Heart right ventricle (tissue), 16 donors: ENCODE data around the gene SNPH. TPM values are rescaled to one million over a fixed set of nuclear protein-coding genes. Genes with fewer than 3 reads are reported as not detected.
A peak's percentile ranks its signal among the peaks of the same experiment; 100 is the strongest.

Experiments used
- ATAC-seq, 8 donors: fragments of 200-7000 bp; cut with Tn5 transposase; one replicate each; pipeline ENCODE4 v1.9.1; 2020; ENCODE audit warnings: mild to moderate bottlenecking in 8 of 8, moderate library complexity in 8 of 8, moderate number of reproducible peaks in 1 of 8
- DNase-seq, 2 donors: peaks; one replicate each; pipeline ENCODE4 v3.0.0-alpha.2; 2020
- H3K27ac ChIP-seq, 10 donors: fragments of 200-600 bp; sonication (generic) in 2 of 10; one replicate each; pipeline versions ENCODE4 v1.5.0 to v1.8.0; 2020 to 2022; ENCODE audit warnings: mild to moderate bottlenecking in 3 of 10
- H3K27me3 ChIP-seq, 7 donors: fragments of 200-600 bp; one replicate each; pipeline ENCODE4 v1.8.0; 2021 to 2022; ENCODE audit warnings: mild to moderate bottlenecking in 2 of 7
- H3K36me3 ChIP-seq, 9 donors: fragments of 200-600 bp; sonication (generic) in 1 of 9; one replicate each; pipeline versions ENCODE4 v1.5.0 to v1.8.0; 2020 to 2022; ENCODE audit warnings: mild to moderate bottlenecking in 2 of 9
- H3K4me1 ChIP-seq, 9 donors: fragments of 200-600 bp; sonication (generic) in 1 of 9; one replicate each; pipeline versions ENCODE4 v1.5.0 to v1.8.0; 2020 to 2022; ENCODE audit warnings: mild to moderate bottlenecking in 4 of 9
- H3K4me3 ChIP-seq, 10 donors: fragments of 200-600 bp; sonication (generic) in 2 of 10; one replicate each; pipeline versions ENCODE4 v1.5.0 to v1.8.0; 2020 to 2022; ENCODE audit warnings: mild to moderate bottlenecking in 7 of 10, moderate library complexity in 2 of 10
- H3K9me3 ChIP-seq, 11 donors: fragments of 200-600 bp in 10 of 11; sonication (generic) in 2 of 11; one replicate each; pipeline versions ENCODE4 v1.5.0 to v1.8.0; 2013 to 2022; ENCODE audit warnings: mild to moderate bottlenecking in 2 of 11, control low read depth in 1 of 11, moderate library complexity in 1 of 11
- WGBS, 2 donors: extraction: QIAGEN DNeasy Blood & Tissue Kit; methylation state at CpG; one replicate each; pipeline ENCODE4 v1.1.7; 2013; ENCODE audit warnings: inconsistent platforms in 1 of 2; 5-methylcytosine and 5-hydroxymethylcytosine counted together
- intact Hi-C, 10 donors: fragments of 100-400 bp; cut with DNase I; formaldehyde crosslinking; loops; one replicate each; pipeline versions ENCODE4 v1.11.1 to v1.14.2; 2022
- polyA plus RNA-seq, 2 donors: library from polyadenylated mRNA; stranded (reverse); fragments of 200-250 nt; gene quantifications; one replicate each; pipeline ENCODE4 v1.2.3, GENCODE V29; 2013
- total RNA-seq, 10 donors: library from RNA; stranded (reverse); fragmentation: NEBNext Ultra II Directional in 3 of 10; extraction: Animal tissue kit (Norgen Biotek cat#: 25700) in 3 of 10; gene quantifications; one replicate each; pipeline versions ENCODE4 v1.2.1 to v1.2.4, GENCODE V29; 2021 to 2023
- TF ChIP-seq, protein P1 (sequence below), 9 donors: fragments of 200-600 bp; sonication (generic) in 2 of 9; IDR thresholded peaks; one replicate each; pipeline versions ENCODE4 v1.5.0 to v1.8.0; 2021 to 2022; ENCODE audit warnings: antibody characterized with exemption in 9 of 9, mild to moderate bottlenecking in 5 of 9, moderate library complexity in 1 of 9
- donor health status: Arrhythmogenic right ventricular cardiomyopathy.
- donor health status: ischemic (EF 13 %, LVEDD 7.1; RV severe dilation, severe dysfunction).
- donor health status: healthy with polysubstance abuse.
- donor health status: DM: no; HTN: yes; CAD: no.
- donor health status: DM: no; HTN: no; CAD: no.
- donor health status: ischemic (EF 25% LVEDD 6.9; RV normal size, moderate dysfunction).
- donor health status: ischemic (EF 25% LVEDD 5.7; RV mildly dilated, moderate dysfunction).
- donor health status: healthy.
- donor health status: DM: yes; HTN: yes; CAD: no.
- donor health status: Ischemic cardiomyopathy.
- donor health status: ischemic (EF 35%, LVEDD 5.7; RV mildly dilated, moderate dysfunction).
- donor health status: nonischemic (EF 11% LVEDD 7.7; RV severe dilation, severe dysfunction).
- donor health status: DM: yes; HTN: yes; CAD: no.
- donor health status: PGD.
- donor health status: ischemic (EF 29% LVEDD 5.4; RV normal size, mild dysfunction).
- donor health status: nonischemic (EF 23%, LVEDD 6.1; RV moderate dilation, normal function).

Gene SNPH
- total and polyA plus RNA-seq, 12 donors, result 1.5 to 14.3 (median 9.9) TPM

DNA sequence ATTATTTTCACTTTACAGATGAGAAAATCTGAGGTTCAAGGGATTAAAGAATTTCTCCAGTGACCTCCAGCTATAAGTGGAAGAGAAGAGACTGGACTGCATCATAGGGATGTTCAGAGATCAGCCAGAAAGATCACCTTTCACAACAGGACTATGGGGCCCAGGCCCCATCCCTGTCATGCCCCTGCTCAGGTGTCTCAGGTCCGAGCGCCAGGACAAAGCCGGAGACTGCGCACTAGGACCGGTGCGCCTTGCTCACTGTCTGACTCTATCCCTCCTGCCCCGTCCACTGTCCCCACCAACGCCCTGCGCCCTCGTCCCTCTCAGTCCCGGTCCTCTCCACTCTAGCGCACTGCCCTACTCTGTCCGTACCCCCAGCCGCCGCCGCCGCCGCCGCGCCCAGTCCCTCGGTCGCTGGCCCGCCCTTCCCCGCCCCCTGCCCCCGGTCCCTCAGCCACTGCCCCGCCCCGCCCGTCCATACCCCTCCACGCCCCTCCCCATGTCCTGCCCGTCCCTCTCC lies 40.8 kb upstream of the SNPH start:
- no peaks in the 10 kb centered on the region for H3K36me3 ChIP-seq
- peaks cover 0 to 44% (median 35%) of the 10 kb centered on the region in 7 donors for H3K27me3 ChIP-seq
- peak in 6 of 8 donors; percentile 53 to 85 (median 66) for ATAC-seq

DNA sequence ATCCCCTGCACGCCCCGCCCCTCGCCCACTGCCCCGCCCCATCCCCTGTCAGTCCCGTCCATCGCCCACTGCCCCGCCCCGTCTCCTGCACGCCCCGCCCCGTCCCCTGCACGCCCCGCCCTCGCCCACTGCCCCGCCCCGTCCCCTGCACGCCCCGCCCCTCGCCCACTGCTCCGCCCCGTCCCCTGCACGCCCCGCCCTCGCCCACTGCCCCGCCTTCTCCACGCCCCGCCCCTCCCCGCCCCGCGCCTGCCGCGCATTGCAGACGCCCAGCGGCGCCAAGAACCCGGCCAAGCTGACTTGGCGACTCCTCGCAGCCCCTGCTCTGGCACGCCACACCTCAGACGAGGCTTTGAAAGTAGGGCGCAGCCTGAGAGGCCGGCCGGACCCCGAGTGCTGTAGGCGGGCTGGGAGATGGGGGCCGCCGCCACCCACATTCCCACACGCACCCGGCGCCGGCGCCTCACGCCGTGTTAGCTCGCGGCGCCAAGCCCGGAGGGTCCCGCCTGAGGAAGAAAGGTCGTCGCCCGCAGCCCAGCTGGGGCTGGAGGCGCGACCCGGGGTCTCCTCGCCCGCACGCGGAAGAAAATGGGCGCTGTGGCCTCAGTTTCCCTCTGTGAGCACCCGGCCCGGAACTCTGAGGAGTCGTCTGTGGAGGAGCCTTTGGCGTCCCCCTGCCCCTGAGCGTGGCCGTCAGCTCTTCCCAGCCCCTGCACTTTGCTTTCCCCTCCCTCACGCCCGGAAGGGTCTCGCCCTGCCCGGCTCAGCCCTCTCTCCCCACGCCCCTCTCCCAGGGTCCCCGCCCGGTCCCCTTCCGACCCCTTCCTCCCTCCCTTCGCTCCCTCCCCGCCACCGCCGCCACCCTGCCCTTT lies 40.1 kb upstream of the SNPH start, which contains the start of gene RAD21L1:
TSS of gene RAD21L1 (plus strand) at position 262 of the 872 bp plus-strand sequence. CDS start 2,410 bp downstream, outside the sequence.
- intact Hi-C loops, result no loop called here
- peaks cover 0 to 51% (median 40%) of the 10 kb centered on the region in 7 donors for H3K27me3 ChIP-seq
- 2 to 3% methylated on average over 86 to 88 of the region's 88 CpGs for WGBS, 2 donors

More for the DNA sequence above, 40.8 kb upstream of the SNPH start:
- no peak overlapping the region for H3K27ac ChIP-seq
- WGBS, 2 donors, result 2 to 3% methylated on average over 16 to 30 of the region's 30 CpGs
- no peak for DNase-seq
- TF ChIP-seq, protein P1, sequence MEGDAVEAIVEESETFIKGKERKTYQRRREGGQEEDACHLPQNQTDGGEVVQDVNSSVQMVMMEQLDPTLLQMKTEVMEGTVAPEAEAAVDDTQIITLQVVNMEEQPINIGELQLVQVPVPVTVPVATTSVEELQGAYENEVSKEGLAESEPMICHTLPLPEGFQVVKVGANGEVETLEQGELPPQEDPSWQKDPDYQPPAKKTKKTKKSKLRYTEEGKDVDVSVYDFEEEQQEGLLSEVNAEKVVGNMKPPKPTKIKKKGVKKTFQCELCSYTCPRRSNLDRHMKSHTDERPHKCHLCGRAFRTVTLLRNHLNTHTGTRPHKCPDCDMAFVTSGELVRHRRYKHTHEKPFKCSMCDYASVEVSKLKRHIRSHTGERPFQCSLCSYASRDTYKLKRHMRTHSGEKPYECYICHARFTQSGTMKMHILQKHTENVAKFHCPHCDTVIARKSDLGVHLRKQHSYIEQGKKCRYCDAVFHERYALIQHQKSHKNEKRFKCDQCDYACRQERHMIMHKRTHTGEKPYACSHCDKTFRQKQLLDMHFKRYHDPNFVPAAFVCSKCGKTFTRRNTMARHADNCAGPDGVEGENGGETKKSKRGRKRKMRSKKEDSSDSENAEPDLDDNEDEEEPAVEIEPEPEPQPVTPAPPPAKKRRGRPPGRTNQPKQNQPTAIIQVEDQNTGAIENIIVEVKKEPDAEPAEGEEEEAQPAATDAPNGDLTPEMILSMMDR (IDR thresholded peaks at IDR 0.05), result no peak
- peaks cover 0 to 14% (median 12%) of the 10 kb centered on the region in 9 donors for H3K4me1 ChIP-seq
- peak overlapping the region in 8 of 10 donors; percentile 24 to 52 (median 44) for H3K4me3 ChIP-seq
- H3K9me3 ChIP-seq, result peaks cover 0 to 10% (median 0%) of the 10 kb centered on the region in 11 donors
- intact Hi-C loops, result no loop called here

DNA sequence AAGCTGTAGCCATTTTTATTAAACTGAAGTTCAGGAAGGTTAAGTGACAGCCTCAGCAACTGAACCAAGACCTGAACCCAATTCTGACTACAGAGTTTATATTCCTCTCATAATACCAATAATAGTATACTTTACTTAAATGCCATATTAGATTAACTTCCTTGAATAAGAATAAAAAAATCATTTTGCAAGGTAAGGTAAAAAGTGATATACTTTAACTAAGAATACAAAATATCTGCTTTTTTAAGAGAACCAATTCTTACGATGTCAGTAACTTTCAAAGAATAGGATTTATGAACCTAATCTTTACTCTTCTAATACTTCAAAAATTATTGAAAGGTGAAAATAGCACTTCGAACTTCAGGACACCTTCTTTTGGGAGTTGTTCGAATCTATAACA lies 36.6 kb upstream of the SNPH start:
- H3K4me1 ChIP-seq, result peaks cover 0 to 14% (median 12%) of the 10 kb centered on the region in 9 donors
- ATAC-seq, result no peak
- H3K9me3 ChIP-seq, result no peaks in the 10 kb centered on the region
- peaks cover 0 to 62% (median 42%) of the 10 kb centered on the region in 7 donors for H3K27me3 ChIP-seq
- TF ChIP-seq, protein P1 (IDR thresholded peaks at IDR 0.05), result no peak
- no peaks in the 10 kb centered on the region for H3K36me3 ChIP-seq
- WGBS, 2 donors, result 84 to 88% methylated on average over 3 of the region's 3 CpGs
- no peak for DNase-seq
- H3K27ac ChIP-seq, result no peak overlapping the region
- intact Hi-C loops, result no loop called here
- H3K4me3 ChIP-seq, result no peak overlapping the region

More for the DNA sequence above, 40.1 kb upstream of the SNPH start, which contains the start of gene RAD21L1:
- Histone ChIP-seq H3K4me3 (peak within 1 kb of the TSS; percentile 53 to 81 (median 66)), H3K36me3 (no peaks in the 10 kb centered on the region), H3K9me3 (peaks cover 0 to 10% (median 0%) of the 10 kb centered on the region in 11 donors), H3K4me1 (peaks cover 0 to 14% (median 12%) of the 10 kb centered on the region in 9 donors), H3K27ac (no peak within 1 kb of the TSS)
- peak; percentile 58 to 85 for DNase-seq
- ATAC-seq, result peak; percentile 91 to 97 (median 94)
- TF ChIP-seq, protein P1 (IDR thresholded peaks at IDR 0.05), result no peak

DNA sequence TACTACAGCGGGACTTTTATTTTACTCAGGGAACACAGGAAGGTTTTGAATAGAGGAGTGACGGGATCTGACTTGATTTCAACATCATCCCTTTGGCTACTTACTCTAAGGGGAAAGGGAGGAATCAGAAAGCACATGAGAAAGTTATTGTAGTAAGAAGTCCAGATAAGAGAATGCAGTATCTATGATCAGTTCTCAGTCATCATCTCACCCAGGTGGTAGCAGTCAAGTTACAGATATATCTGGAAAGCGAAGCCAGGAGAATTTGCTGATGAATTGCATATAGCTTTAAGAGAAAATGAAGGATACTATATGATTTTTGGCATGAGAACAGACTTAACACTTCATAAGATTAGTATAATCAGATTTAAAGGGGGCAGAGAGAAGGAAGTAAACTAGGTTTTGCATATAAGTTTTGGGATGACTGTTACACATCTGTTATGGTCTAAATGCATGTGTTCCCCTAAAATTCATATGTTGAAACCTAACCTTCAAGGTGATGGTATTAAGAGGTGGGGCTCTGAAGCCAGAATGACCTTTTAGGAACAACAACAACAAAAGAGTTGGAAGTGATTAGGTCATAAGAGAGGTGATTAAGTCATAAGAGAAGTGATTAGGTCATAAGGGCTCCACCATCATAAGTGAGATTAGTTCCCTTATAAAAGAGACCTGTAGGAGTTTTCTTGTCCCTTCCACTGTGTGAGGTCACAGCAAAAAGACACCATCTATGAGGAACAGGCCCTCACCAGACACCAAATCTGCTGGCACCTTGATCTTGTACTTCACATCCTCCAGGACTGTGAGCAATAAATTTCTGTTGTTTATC lies 33.6 kb upstream of the SNPH start:
- Histone ChIP-seq H3K27me3 (peaks cover 0 to 53% (median 35%) of the 10 kb centered on the region in 7 donors), H3K27ac (no peak overlapping the region), H3K4me1 (no peaks in the 10 kb centered on the region), H3K36me3 (no peaks in the 10 kb centered on the region), H3K9me3 (no peaks in the 10 kb centered on the region), H3K4me3 (no peak overlapping the region)
- WGBS, 2 donors, result 80 to 81% methylated on average over 3 of the region's 3 CpGs
- TF ChIP-seq, protein P1 (IDR thresholded peaks at IDR 0.05), result no peak
- ATAC-seq (no peak), DNase-seq (no peak)
- intact Hi-C loops, result no loop called here
